GM12892 (cell line): ENCODE measurements around the gene DCLRE1B.

Experiments used
- POLR2A ChIP-seq: IDR thresholded peaks from 2 replicates; pipeline ENCODE4 v1.6.1; 2011; ENCODE audit warnings: low read depth, low read length, control low read depth
- POLR2AphosphoS5 ChIP-seq: IDR thresholded peaks from 2 replicates; pipeline ENCODE4 v1.6.1; 2011; ENCODE audit warnings: low read depth, low read length, control low read depth

- TF ChIP-seq POLR2AphosphoS5 = no peak
- no peak for TF ChIP-seq POLR2A
These were observed 14.3 kb upstream of the DCLRE1B start for GRCh38 chr1:113890816-113891215.
